SK-N-SH (cell line): Measurements from ENCODE around the gene ETV1. TPM values are rescaled to one million over a fixed set of nuclear protein-coding genes. Genes with fewer than 3 reads are reported as not detected.

Source experiments
- CTCF ChIA-PET: fragments of 300-600, 350-600 bp; formaldehyde crosslinking; extraction: SDS; loops from one replicate; lab custom pipeline; 2021; lab: Yijun Ruan, JAX
- POLR2A ChIA-PET: fragments of 350-600 bp; sonication (Branson Sonifier 250); formaldehyde crosslinking; extraction: SDS; loops from one replicate; lab custom pipeline; 2020; ENCODE audit warnings: antibody characterized with exemption, inconsistent platforms; lab: Yijun Ruan, JAX
- DNase-seq: peaks from one replicate; pipeline ENCODE4 v3.0.0; 2012
- H2AFZ ChIP-seq: fragments of 200-600 bp; sonication (generic); 2 replicates; pipeline ENCODE4 v1.8.1; 2016; ENCODE audit warnings: antibody characterized with exemption, mild to moderate bottlenecking, low read depth
- H3F3A ChIP-seq: fragments of 200-600 bp; sonication (generic); replicated peaks from 2 replicates; pipeline ENCODE3; 2016; ENCODE audit warnings: antibody characterized with exemption, mild to moderate bottlenecking; ENCODE audit not compliant: insufficient read depth
- H3K27ac ChIP-seq, 2 experiments: fragments of 200-500 bp in 1 of 2; fragments of 200-600 bp in 1 of 2; sonication (Bioruptor generic) in 1 of 2; sonication (generic), shearing (Covaris generic) in 1 of 2; 2 replicates each; pipeline versions ENCODE4 v1.5.1 to v1.6.1; 2014 to 2016; ENCODE audit warnings: low read depth in 2 of 2, inconsistent platforms in 1 of 2, low read length in 1 of 2, mild to moderate bottlenecking in 1 of 2, mixed read lengths in 1 of 2
- H3K27me3 ChIP-seq: fragments of 200-600 bp; sonication (generic), shearing (Covaris generic); 2 replicates; pipeline ENCODE4 v1.6.1; 2016; ENCODE audit warnings: mixed run types; ENCODE audit not compliant: insufficient read depth
- H3K36me3 ChIP-seq, 2 experiments: fragments of 200-500 bp in 1 of 2; fragments of 200-600 bp in 1 of 2; sonication (Bioruptor generic) in 1 of 2; sonication (generic) in 1 of 2; replicated peaks in 1 of 2; 2 replicates each; pipeline versions ENCODE3 to v1.5.1; 2014 to 2016; ENCODE audit warnings: low read length in 1 of 2, mild to moderate bottlenecking in 1 of 2; ENCODE audit not compliant: insufficient read depth in 2 of 2, control insufficient read depth in 1 of 2
- H3K4me1 ChIP-seq, 2 experiments: fragments of 200-500 bp in 1 of 2; fragments of 200-600 bp in 1 of 2; sonication (Bioruptor generic) in 1 of 2; sonication (generic), shearing (Covaris generic) in 1 of 2; 2 replicates each; pipeline versions ENCODE4 v1.5.1 to v1.6.1; 2014 to 2016; ENCODE audit warnings: low read depth in 1 of 2, low read length in 1 of 2, mixed run types in 1 of 2; ENCODE audit not compliant: insufficient read depth in 2 of 2, control insufficient read depth in 1 of 2
- H3K4me2 ChIP-seq: fragments of 200-600 bp; sonication (generic), shearing (Covaris generic); 2 replicates; pipeline ENCODE4 v1.6.1; 2017; ENCODE audit warnings: mixed run types
- H3K4me3 ChIP-seq, 2 experiments: fragments of 200-500 bp in 1 of 2; fragments of 200-600 bp in 1 of 2; sonication (Bioruptor generic) in 1 of 2; sonication (generic), shearing (Covaris generic) in 1 of 2; 2 replicates each; pipeline versions ENCODE4 v1.5.1 to v1.8.1; 2014 to 2016; ENCODE audit warnings: low read depth in 2 of 2, inconsistent platforms in 1 of 2, low read length in 1 of 2, mild to moderate bottlenecking in 1 of 2, mixed read lengths in 1 of 2, moderate library complexity in 1 of 2
- H3K79me2 ChIP-seq: fragments of 200-600 bp; sonication (generic); 2 replicates; pipeline ENCODE4 v1.8.1; 2017; ENCODE audit warnings: mild to moderate bottlenecking; ENCODE audit not compliant: insufficient read depth
- H3K9ac ChIP-seq: fragments of 200-600 bp; sonication (generic); 2 replicates; pipeline ENCODE4 v1.6.1; 2017; ENCODE audit warnings: mixed run types
- H3K9me2 ChIP-seq: fragments of 200-600 bp; sonication (generic); 2 replicates; pipeline ENCODE4 v1.6.1; 2017; ENCODE audit warnings: mixed run types
- H3K9me3 ChIP-seq: fragments of 200-600 bp; sonication (generic); 2 replicates; pipeline ENCODE4 v1.6.1; 2017; ENCODE audit warnings: mixed run types, mild to moderate bottlenecking, moderate library complexity
- H4K20me1 ChIP-seq: fragments of 200-600 bp; sonication (generic); 2 replicates; pipeline ENCODE4 v1.6.1; 2017; ENCODE audit warnings: mild to moderate bottlenecking, mixed run types; ENCODE audit not compliant: insufficient read depth
- CHD2 ChIP-seq: fragments of 150-350 bp; IDR thresholded peaks from 2 replicates; pipeline ENCODE4 v1.6.1; 2018; ENCODE audit warnings: low read length; ENCODE audit not compliant: partially characterized antibody
- ELF1 ChIP-seq: IDR thresholded peaks from 2 replicates; pipeline ENCODE4 v1.4.0; 2012
- EZH2phosphoT487 ChIP-seq: fragments of 200-600 bp; sonication (generic); IDR thresholded peaks from 2 replicates; pipeline ENCODE4 v1.6.1; 2017; ENCODE audit warnings: low read depth, mixed run types, mild to moderate bottlenecking, antibody characterized with exemption, moderate library complexity, borderline replicate concordance
- FOXM1 ChIP-seq: IDR thresholded peaks from 2 replicates; pipeline ENCODE4 v1.4.0; 2012; ENCODE audit warnings: low read depth, mild to moderate bottlenecking
- GABPA ChIP-seq: IDR thresholded peaks from 2 replicates; pipeline ENCODE4 v1.4.0; 2012; ENCODE audit warnings: low read depth, mild to moderate bottlenecking
- GATA2 ChIP-seq: sonication (generic); formaldehyde crosslinking; IDR thresholded peaks from 2 replicates; pipeline ENCODE4 v1.5.0; 2020; ENCODE audit warnings: mild to moderate bottlenecking, missing genetic modification reagents
- JUND ChIP-seq: IDR thresholded peaks from 2 replicates; pipeline ENCODE4 v1.4.0; 2012
- MAX ChIP-seq: IDR thresholded peaks from 2 replicates; pipeline ENCODE4 v1.4.0; 2012; ENCODE audit warnings: low read depth
- NRF1 ChIP-seq: IDR thresholded peaks from 2 replicates; pipeline ENCODE4 v1.6.1; 2012; ENCODE audit warnings: low read depth, mild to moderate bottlenecking, low read length
- PBX3 ChIP-seq: IDR thresholded peaks from 2 replicates; pipeline ENCODE4; 2012
- POLR2AphosphoS5 ChIP-seq: IDR thresholded peaks from 2 replicates; pipeline ENCODE4 v1.6.1; 2012; ENCODE audit warnings: low read depth, low read length
- RAD21 ChIP-seq: IDR thresholded peaks from 2 replicates; pipeline ENCODE4 v1.6.1; 2012; ENCODE audit warnings: mild to moderate bottlenecking, low read length
- REST ChIP-seq: IDR thresholded peaks from 2 replicates; pipeline ENCODE4 v1.6.1; 2012; ENCODE audit warnings: mild to moderate bottlenecking, low read depth, low read length, moderate library complexity
- RFX5 ChIP-seq: IDR thresholded peaks from 2 replicates; pipeline ENCODE4 v1.6.1; 2012; ENCODE audit warnings: mild to moderate bottlenecking, improper control_type of control experiment, low read length
- RXRA ChIP-seq: IDR thresholded peaks from 2 replicates; pipeline ENCODE4 v1.4.0; 2012; ENCODE audit warnings: low read depth, mild to moderate bottlenecking, borderline replicate concordance
- SIN3A ChIP-seq: IDR thresholded peaks from 2 replicates; pipeline ENCODE4 v1.6.1; 2012; ENCODE audit warnings: low read depth, mild to moderate bottlenecking, low read length, moderate library complexity, borderline replicate concordance
- TCF12 ChIP-seq: IDR thresholded peaks from 2 replicates; pipeline ENCODE4 v1.4.0; 2012
- TEAD4 ChIP-seq: IDR thresholded peaks from 2 replicates; pipeline ENCODE4 v1.4.0; 2012; ENCODE audit warnings: mild to moderate bottlenecking, borderline replicate concordance; ENCODE audit not compliant: insufficient read depth
- USF1 ChIP-seq: IDR thresholded peaks from 2 replicates; pipeline ENCODE4 v1.4.0; 2012; ENCODE audit warnings: low read depth, borderline replicate concordance
- polyA plus RNA-seq, 3 experiments: library from polyadenylated mRNA; depleted of rRNA; stranded (reverse); fragments of >200 nt; gene quantifications; 2 replicates each; pipeline ENCODE4 v1.2.3, GENCODE V29; 2012
- TF ChIP-seq, protein P1 (sequence below): IDR thresholded peaks from 2 replicates; pipeline ENCODE4 v1.4.0; 2012; ENCODE audit warnings: low read depth, borderline replicate concordance

Gene ETV1
- polyA plus RNA-seq, 1 of the 3 experiments (the other 2 are of a cell fraction), result 24.9 TPM

DNA sequence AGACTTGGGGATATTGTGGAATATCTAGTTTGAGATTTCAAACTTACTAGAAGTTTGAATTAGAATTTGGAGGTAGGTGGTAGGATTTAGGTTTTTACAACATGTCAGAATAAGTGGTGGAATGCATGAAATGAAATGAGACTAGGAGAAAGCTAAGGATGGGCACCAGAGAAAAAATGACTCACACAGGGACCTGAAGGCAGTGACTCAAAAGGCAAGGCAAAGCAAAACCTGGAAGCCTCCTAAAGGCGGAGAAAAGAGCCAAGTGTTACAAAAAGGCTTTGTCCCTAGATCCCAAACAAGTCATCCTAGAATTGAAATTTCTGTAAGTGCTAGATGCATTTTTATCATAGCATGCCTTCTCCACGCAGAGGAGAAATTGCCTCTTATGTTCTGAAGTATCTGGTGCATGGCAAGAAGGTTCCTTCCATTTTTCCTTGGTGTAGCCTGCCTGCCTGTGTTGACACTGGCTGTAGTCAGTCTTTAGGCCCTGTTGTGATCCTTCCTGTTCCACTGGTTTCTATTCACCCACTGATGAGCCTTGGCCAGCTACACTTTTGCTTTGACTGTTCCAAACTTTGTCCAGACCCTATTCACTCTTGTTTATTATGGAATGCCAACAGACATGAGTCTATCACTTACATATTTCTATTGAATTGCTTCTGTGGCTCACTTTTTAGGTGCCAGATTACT, 109.3 kb downstream of the ETV1 start (continued):
- no peak for TF ChIP-seq CHD2
- TF ChIP-seq USF1, result no peak
- no peak for TF ChIP-seq RXRA
- TF ChIP-seq FOXM1, result no peak
- no peak for TF ChIP-seq REST

DNA sequence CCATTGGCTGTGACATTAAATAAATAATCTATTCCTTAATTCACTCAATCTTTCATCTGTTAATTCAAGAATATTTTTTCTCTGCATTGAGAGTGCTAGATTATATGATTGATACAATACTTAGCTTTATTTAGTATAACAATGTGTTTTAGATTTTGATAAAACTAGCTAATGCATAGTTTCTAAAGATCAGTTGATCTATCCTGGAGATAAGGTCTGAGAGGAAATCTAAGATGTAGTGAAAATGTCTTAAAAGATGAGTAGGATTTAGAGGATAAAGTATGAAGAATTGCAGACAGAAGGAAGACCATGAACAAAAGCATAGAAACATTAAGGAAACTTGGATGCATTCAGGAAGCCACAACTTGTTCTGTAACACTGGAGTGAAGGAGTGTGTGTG, 110.3 kb downstream of the ETV1 start:
- no peaks in the 10 kb centered on the region for H4K20me1 ChIP-seq
- H3K27me3 ChIP-seq, result no peaks in the 10 kb centered on the region
- no peaks in the 10 kb centered on the region for H3K36me3 ChIP-seq
- no peak overlapping the region for H3K27ac ChIP-seq
- peak overlapping the region; percentile 17; the same call in 1 of the 2 replicates for H2AFZ ChIP-seq
- no peaks in the 10 kb centered on the region for H3K9me3 ChIP-seq
- peaks cover 0 to 10% of the 10 kb centered on the region in 2 experiments; a peak in 2 of 4 replicates for H3K4me1 ChIP-seq
- H3F3A ChIP-seq, result peaks cover 15% of the 10 kb centered on the region
- no peak overlapping the region for H3K4me3 ChIP-seq
- ChIA-PET POLR2A (no interaction called here), CTCF (interaction anchor here (0.7 to 1.5 kb wide), 3 partner anchors 9 to 578 kb away, joined by 3 to 5 read pairs (median 3); no protein-coding TSS in a partner anchor)
- DNase-seq, result no peak
- no peaks in the 10 kb centered on the region for H3K79me2 ChIP-seq
- H3K9ac ChIP-seq, result no peak overlapping the region
- H3K9me2 ChIP-seq, result no peaks in the 10 kb centered on the region
- H3K4me2 ChIP-seq, result no peak overlapping the region
- TF ChIP-seq PBX3 (peak; percentile 54; the same call in 1 of the 2 replicates), NRF1 (no peak), RXRA (no peak), MAX (no peak), RAD21 (no peak), JUND (peak; percentile 56; the same call in 1 of the 2 replicates), POLR2AphosphoS5 (no peak), SIN3A (no peak), TCF12 (peak; percentile 75), ELF1 (no peak), REST (no peak), EZH2phosphoT487 (no peak), TEAD4 (peak; percentile 46; the same call in 1 of the 2 replicates), RFX5 (no peak), GABPA (no peak), GATA2 (CRISPR knock-in tag) (no peak)
- TF ChIP-seq, protein P1, sequence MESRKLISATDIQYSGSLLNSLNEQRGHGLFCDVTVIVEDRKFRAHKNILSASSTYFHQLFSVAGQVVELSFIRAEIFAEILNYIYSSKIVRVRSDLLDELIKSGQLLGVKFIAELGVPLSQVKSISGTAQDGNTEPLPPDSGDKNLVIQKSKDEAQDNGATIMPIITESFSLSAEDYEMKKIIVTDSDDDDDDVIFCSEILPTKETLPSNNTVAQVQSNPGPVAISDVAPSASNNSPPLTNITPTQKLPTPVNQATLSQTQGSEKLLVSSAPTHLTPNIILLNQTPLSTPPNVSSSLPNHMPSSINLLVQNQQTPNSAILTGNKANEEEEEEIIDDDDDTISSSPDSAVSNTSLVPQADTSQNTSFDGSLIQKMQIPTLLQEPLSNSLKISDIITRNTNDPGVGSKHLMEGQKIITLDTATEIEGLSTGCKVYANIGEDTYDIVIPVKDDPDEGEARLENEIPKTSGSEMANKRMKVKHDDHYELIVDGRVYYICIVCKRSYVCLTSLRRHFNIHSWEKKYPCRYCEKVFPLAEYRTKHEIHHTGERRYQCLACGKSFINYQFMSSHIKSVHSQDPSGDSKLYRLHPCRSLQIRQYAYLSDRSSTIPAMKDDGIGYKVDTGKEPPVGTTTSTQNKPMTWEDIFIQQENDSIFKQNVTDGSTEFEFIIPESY, result no peak
